SH-SY5Y (cell line): Measurements from ENCODE around the gene PRRG2.

ENCODE experiments used
- GATA2 ChIP-seq: IDR thresholded peaks from 2 replicates; pipeline ENCODE4 v1.6.1; 2011; ENCODE audit warnings: mild to moderate bottlenecking, low read depth, low read length
- GATA3 ChIP-seq: IDR thresholded peaks from 2 replicates; pipeline ENCODE4 v1.6.1; 2011; ENCODE audit warnings: low read depth, mild to moderate bottlenecking, low read length, moderate library complexity

- no peak for TF ChIP-seq GATA2
- TF ChIP-seq GATA3 = no peak
Measured at GRCh38 chr19:49536921-49537462, 44.1 kb upstream of the PRRG2 start.
